B cell (primary cell): ENCODE results near the gene FCF1. TPM values are rescaled to one million over a fixed set of nuclear protein-coding genes. Genes with fewer than 3 reads are reported as not detected.

ENCODE experiments used
- ATAC-seq: fragments of 200-7000 bp; cut with Tn5 transposase; one replicate; pipeline ENCODE4 v1.10.0; 2021; ENCODE audit warnings: low read depth, mild to moderate bottlenecking, moderate number of reproducible peaks, moderate library complexity
- CTCF ChIA-PET: fragments of 350-600 bp; sonication (Branson Sonifier 250); formaldehyde crosslinking; loops from one replicate; lab custom pipeline; 2021; ENCODE audit warnings: antibody characterized with exemption, inconsistent platforms; lab: Charles Lee
- POLR2A ChIA-PET: fragments of 350-600 bp; sonication (Branson Sonifier 250); formaldehyde crosslinking; loops from one replicate; lab custom pipeline; 2021; ENCODE audit warnings: antibody characterized with exemption; lab: Charles Lee
- DNase-seq: peaks from one replicate; pipeline ENCODE4 v3.0.0; 2013
- H2AFZ ChIP-seq: 2 replicates; pipeline ENCODE4 v1.6.1; 2012; ENCODE audit warnings: mild to moderate bottlenecking, low read depth, low read length; ENCODE audit not compliant: insufficient read depth, poor library complexity, severe bottlenecking
- H3K27ac ChIP-seq, 2 donors: 1 replicate in 1 of 2; 2 replicates in 1 of 2; pipeline ENCODE4 v1.5.1; 2012 to 2013; ENCODE audit warnings: low read length in 2 of 2, mild to moderate bottlenecking in 2 of 2, moderate library complexity in 1 of 2
- H3K27me3 ChIP-seq, 4 experiments: fragments of 200-600 bp in 1 of 4; sonication (generic) in 1 of 4; replicated peaks in 1 of 4; 1 replicate in 2 of 4; 2 replicates in 2 of 4; pipeline versions ENCODE4 v1.6.1 to v1.7.0; 2013 to 2016; ENCODE audit warnings: low read length in 3 of 4, mild to moderate bottlenecking in 2 of 4, mixed read lengths in 1 of 4, moderate library complexity in 1 of 4; ENCODE audit not compliant: insufficient read depth in 4 of 4, control insufficient read depth in 3 of 4; ENCODE audit errors: control extremely low read depth in 1 of 4
- H3K36me3 ChIP-seq, 2 experiments: replicated peaks in 1 of 2; 1 replicate in 1 of 2; 2 replicates in 1 of 2; pipeline versions ENCODE4 v1.6.1 to v1.7.1; 2013; ENCODE audit warnings: low read length in 1 of 2; ENCODE audit not compliant: insufficient read depth in 2 of 2, control insufficient read depth in 1 of 2; ENCODE audit errors: control extremely low read depth in 1 of 2, extremely low read depth in 1 of 2
- H3K4me1 ChIP-seq, 2 donors: fragments of 200-600 bp in 1 of 2; sonication (generic) in 1 of 2; 1 replicate in 1 of 2; 2 replicates in 1 of 2; pipeline versions ENCODE4 v1.5.1 to v1.6.1; 2013 to 2017; ENCODE audit warnings: low read length in 2 of 2; ENCODE audit not compliant: control insufficient read depth in 2 of 2, insufficient read depth in 2 of 2
- H3K4me2 ChIP-seq: replicated peaks from 2 replicates; pipeline ENCODE3; 2012; ENCODE audit warnings: mild to moderate bottlenecking, low read depth, low read length; ENCODE audit not compliant: poor library complexity, severe bottlenecking
- H3K4me3 ChIP-seq, 5 experiments: fragments of 200-600 bp in 1 of 5; sonication (generic) in 1 of 5; 1 replicate in 3 of 5; 2 replicates in 2 of 5; pipeline versions ENCODE4 v1.5.1 to v1.7.0; 2011 to 2016; ENCODE audit warnings: low read length in 4 of 5, mild to moderate bottlenecking in 4 of 5, low read depth in 2 of 5, control low read depth in 1 of 5, moderate library complexity in 1 of 5; ENCODE audit not compliant: insufficient read depth in 1 of 5; ENCODE audit errors: control extremely low read depth in 1 of 5, extremely low read depth in 1 of 5
- H3K79me2 ChIP-seq: fragments of 200-600 bp; sonication (generic); one replicate; pipeline ENCODE4 v1.6.0; 2016; ENCODE audit warnings: low read length; ENCODE audit not compliant: control insufficient read depth, insufficient read depth
- H3K9ac ChIP-seq: fragments of 200-600 bp; sonication (generic); 2 replicates; pipeline ENCODE4 v1.6.1; 2017; ENCODE audit warnings: mild to moderate bottlenecking, low read length, moderate library complexity
- H3K9me3 ChIP-seq, 3 donors: one replicate each; pipeline versions ENCODE4 v1.6.1 to v1.7.1; 2013; ENCODE audit warnings: low read length in 2 of 3; ENCODE audit not compliant: control insufficient read depth in 2 of 3, insufficient read depth in 1 of 3; ENCODE audit errors: control extremely low read depth in 1 of 3
- H4K20me1 ChIP-seq: 2 replicates; pipeline ENCODE4 v1.6.0; 2012; ENCODE audit warnings: mild to moderate bottlenecking, low read length; ENCODE audit not compliant: insufficient read depth, control insufficient read depth, poor library complexity, severe bottlenecking
- H3K27ac Mint-ChIP-seq: one replicate; pipeline ENCODE4 v1.8.0; 2021; ENCODE audit warnings: mixed read lengths
- H3K27me3 Mint-ChIP-seq: one replicate; pipeline ENCODE4 v1.8.0; 2021; ENCODE audit warnings: mixed read lengths
- H3K4me1 Mint-ChIP-seq: one replicate; pipeline ENCODE4 v1.8.0; 2021; ENCODE audit warnings: mixed read lengths
- H3K4me3 Mint-ChIP-seq: one replicate; pipeline ENCODE4 v1.8.0; 2021; ENCODE audit warnings: mixed read lengths
- H3K9me3 Mint-ChIP-seq: one replicate; pipeline ENCODE4 v1.8.0; 2022; ENCODE audit warnings: mixed read lengths; ENCODE audit not compliant: insufficient read depth
- CTCF ChIP-seq: fragments of 200-600 bp; IDR thresholded peaks from one replicate; pipeline ENCODE4 v1.8.0; 2022; ENCODE audit warnings: antibody characterized with exemption, mild to moderate bottlenecking
- EZH2 ChIP-seq: IDR thresholded peaks from 2 replicates; pipeline ENCODE4 v1.6.1; 2012; ENCODE audit warnings: borderline replicate concordance, low read depth, mild to moderate bottlenecking, moderate library complexity, low read length; ENCODE audit not compliant: insufficient read depth, poor library complexity, severe bottlenecking
- WGBS: methylation state at CpG from one replicate; pipeline ENCODE4 v1.1.5; 2013; ENCODE audit warnings: missing lambda C conversion rate; ENCODE audit not compliant: insufficient coverage; 5-methylcytosine and 5-hydroxymethylcytosine counted together
- intact Hi-C: fragments of 100-400 bp; cut with micrococcal nuclease; formaldehyde crosslinking; loops from one replicate; pipeline ENCODE4 v1.10.0; 2022
- polyA plus RNA-seq: library from polyadenylated mRNA; depleted of rRNA; stranded (reverse); fragments of >200 nt; gene quantifications from 2 replicates; pipeline ENCODE4 v1.2.3, GENCODE V29; 2012
- total RNA-seq, 2 donors: library from RNA; stranded (reverse); fragments of 120-200 nt in 1 of 2; gene quantifications; 1 replicate in 1 of 2; 2 replicates in 1 of 2; pipeline versions ENCODE4 v1.2.3 to v1.2.4, GENCODE V29; 2013 to 2022

The FCF1 gene
- total and polyA plus RNA-seq, 2 donors (not counting 1 experiment from before 2014, with no cell fraction given) = 21.1 to 41.6 TPM

GRCh38 chr14:74663884-74664283 is 49.1 kb upstream of the FCF1 start:
- Mint-ChIP-seq H3K4me3 (no peak overlapping the region), H3K9me3 (no peaks in the 10 kb centered on the region), H3K27ac (no peak overlapping the region), H3K4me1 (no peaks in the 10 kb centered on the region), H3K27me3 (no peaks in the 10 kb centered on the region)
- intact Hi-C loops = no loop called here
- no peak overlapping the region for H3K27ac ChIP-seq
- ChIA-PET CTCF (no interaction called here), POLR2A (no interaction called here)
- DNase-seq = no peak
- H3K36me3 ChIP-seq = peaks cover 1 to 56% of the 10 kb centered on the region in 2 experiments
- H2AFZ ChIP-seq = no peak overlapping the region
- H3K4me3 ChIP-seq = no peak overlapping the region
- H3K9me3 ChIP-seq = no peaks in the 10 kb centered on the region
- no peak for ATAC-seq
- H3K9ac ChIP-seq = no peak overlapping the region
- H4K20me1 ChIP-seq = no peaks in the 10 kb centered on the region
- TF ChIP-seq EZH2 (no peak), CTCF (no peak)
- H3K4me1 ChIP-seq = no peaks in the 10 kb centered on the region
- WGBS = 100% methylated on average over 5 of the region's 7 CpGs
- H3K27me3 ChIP-seq = no peaks in the 10 kb centered on the region
- H3K4me2 ChIP-seq = no peak overlapping the region
- no peaks in the 10 kb centered on the region for H3K79me2 ChIP-seq

DNA sequence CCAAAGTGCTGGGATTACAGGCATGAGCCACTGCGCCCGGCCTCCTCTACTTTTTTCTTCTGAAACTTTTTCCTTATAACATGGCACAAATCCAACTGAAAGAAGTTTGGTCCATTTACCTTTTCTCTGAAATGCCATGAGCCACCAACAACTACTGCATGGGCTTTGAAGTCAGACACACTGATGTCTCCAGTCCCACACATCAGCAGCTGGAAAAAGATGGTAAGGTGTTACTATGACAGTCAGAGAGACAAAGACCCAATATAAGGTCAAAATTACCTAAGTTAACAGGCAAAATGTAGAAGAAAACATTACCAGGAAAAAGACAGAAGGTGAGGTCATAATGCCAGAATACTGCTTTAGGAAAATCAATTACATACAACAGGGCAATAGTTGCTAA is 48.2 kb upstream of the FCF1 start:
- WGBS = 100% methylated on average over 1 of the region's 2 CpGs
- intact Hi-C loops = no loop called here
- no peaks in the 10 kb centered on the region for H3K9me3 ChIP-seq
- no peaks in the 10 kb centered on the region for H3K9me3 Mint-ChIP-seq
- no peak overlapping the region for H3K9ac ChIP-seq
- no peaks in the 10 kb centered on the region for H4K20me1 ChIP-seq
- H3K27me3 Mint-ChIP-seq = no peaks in the 10 kb centered on the region
- no peaks in the 10 kb centered on the region for H3K27me3 ChIP-seq
- no peak for DNase-seq
- H3K79me2 ChIP-seq = no peaks in the 10 kb centered on the region
- no peaks in the 10 kb centered on the region for H3K4me1 Mint-ChIP-seq
- no peak overlapping the region for H3K4me2 ChIP-seq
- ChIA-PET POLR2A (no interaction called here), CTCF (no interaction called here)
- no peak overlapping the region for H3K4me3 ChIP-seq
- H2AFZ ChIP-seq = no peak overlapping the region
- no peak overlapping the region for H3K4me3 Mint-ChIP-seq
- peaks cover 1 to 64% of the 10 kb centered on the region in 2 experiments for H3K36me3 ChIP-seq
- no peak for ATAC-seq
- TF ChIP-seq CTCF (no peak), EZH2 (no peak)
- no peak overlapping the region for H3K27ac ChIP-seq
- H3K4me1 ChIP-seq = no peaks in the 10 kb centered on the region
- H3K27ac Mint-ChIP-seq = no peak overlapping the region
